Neural cell (in vitro differentiated cells): ENCODE data around the gene FNDC3A. TPM values are rescaled to one million over a fixed set of nuclear protein-coding genes. Genes with fewer than 3 reads are reported as not detected.

ENCODE experiments used
- H2AFZ ChIP-seq: fragments of 200-600, 300-800 bp; sonication (generic), shearing (Covaris generic); 2 replicates; pipeline ENCODE4 v1.6.0; 2014; ENCODE audit warnings: low read depth, mild to moderate bottlenecking, antibody characterized with exemption, low read length, moderate library complexity
- H3F3A ChIP-seq: fragments of 200-600 bp; shearing (Covaris generic); 2 replicates; pipeline ENCODE4 v1.6.1; 2016; ENCODE audit warnings: mild to moderate bottlenecking, moderate library complexity, mixed read lengths, antibody characterized with exemption, low read length; ENCODE audit not compliant: insufficient read depth, poor library complexity, severe bottlenecking
- H3K27ac ChIP-seq: fragments of 200-600, 300-800 bp; sonication (generic), shearing (Covaris generic); 2 replicates; pipeline ENCODE4 v1.5.1; 2014; ENCODE audit warnings: mild to moderate bottlenecking, low read length, moderate library complexity
- H3K27me3 ChIP-seq: fragments of 300-800, 200-600 bp; sonication (generic), shearing (Covaris generic); 2 replicates; pipeline ENCODE4 v1.6.0; 2014; ENCODE audit warnings: mild to moderate bottlenecking, low read depth, low read length, moderate library complexity; ENCODE audit not compliant: insufficient read depth
- H3K36me3 ChIP-seq: fragments of 300-800, 200-600 bp; sonication (generic), shearing (Covaris generic); 2 replicates; pipeline ENCODE4 v1.5.1; 2014; ENCODE audit warnings: mild to moderate bottlenecking, antibody characterized with exemption, low read length, moderate library complexity; ENCODE audit not compliant: insufficient read depth
- H3K4me2 ChIP-seq: fragments of 300-800, 200-600 bp; sonication (generic), shearing (Covaris generic); 2 replicates; pipeline ENCODE4 v1.6.0; 2014; ENCODE audit warnings: mild to moderate bottlenecking, low read length
- H3K4me3 ChIP-seq: fragments of 300-800, 200-600 bp; sonication (generic), shearing (Covaris generic); 2 replicates; pipeline ENCODE4 v1.5.1; 2014; ENCODE audit warnings: mild to moderate bottlenecking, low read length, moderate library complexity
- H3K79me2 ChIP-seq: fragments of 200-600 bp; shearing (Covaris generic); replicated peaks from 2 replicates; pipeline ENCODE4 v1.6.0; 2014; ENCODE audit warnings: mild to moderate bottlenecking, low read length, moderate library complexity; ENCODE audit not compliant: insufficient read depth
- H3K9ac ChIP-seq: fragments of 300-800, 200-600 bp; sonication (generic), shearing (Covaris generic); 2 replicates; pipeline ENCODE4 v1.6.1; 2016; ENCODE audit warnings: mild to moderate bottlenecking, low read length, mixed read lengths
- H3K9me2 ChIP-seq: fragments of 200-600 bp; shearing (Covaris generic); 2 replicates; pipeline ENCODE4 v1.6.1; 2016; ENCODE audit warnings: mild to moderate bottlenecking, low read length, mixed read lengths; ENCODE audit not compliant: insufficient read depth
- H3K9me3 ChIP-seq: fragments of 200-600, 300-800 bp; sonication (generic), shearing (Covaris generic); 2 replicates; pipeline ENCODE4 v1.6.1; 2016; ENCODE audit warnings: mild to moderate bottlenecking, mixed run types, low read length, moderate library complexity, mixed read lengths
- H4K20me1 ChIP-seq: fragments of 200-600 bp; shearing (Covaris generic); 2 replicates; pipeline ENCODE4 v1.6.1; 2016; ENCODE audit warnings: mild to moderate bottlenecking, mixed run types; ENCODE audit not compliant: insufficient read depth
- EP300 ChIP-seq: fragments of 450-650 bp; conservative IDR thresholded peaks from 2 replicates; pipeline ENCODE4 v1.6.1; 2014; ENCODE audit warnings: antibody characterized with exemption, mild to moderate bottlenecking, moderate library complexity; ENCODE audit not compliant: poor library complexity, severe bottlenecking
- EZH2 ChIP-seq: fragments of 200-600, 300-800 bp; shearing (Covaris generic), sonication (generic); IDR thresholded peaks from 2 replicates; pipeline ENCODE4 v1.6.1; 2014; ENCODE audit warnings: antibody characterized with exemption, low read length, borderline replicate concordance, mild to moderate bottlenecking; ENCODE audit not compliant: insufficient read depth, poor library complexity, severe bottlenecking
- MXI1 ChIP-seq: fragments of 450-650 bp; conservative IDR thresholded peaks from 2 replicates; pipeline ENCODE4 v1.6.1; 2014; ENCODE audit warnings: antibody characterized with exemption, mild to moderate bottlenecking; ENCODE audit not compliant: poor library complexity, severe bottlenecking
- POLR2AphosphoS5 ChIP-seq: IDR thresholded peaks from 2 replicates; pipeline ENCODE4 v1.6.1; 2012
- RAD21 ChIP-seq: fragments of 450-650 bp; conservative IDR thresholded peaks from 2 replicates; pipeline ENCODE4 v1.6.1; 2014; ENCODE audit warnings: antibody characterized with exemption, mild to moderate bottlenecking, moderate library complexity
- REST ChIP-seq: IDR thresholded peaks from 2 replicates; pipeline ENCODE4 v1.6.1; 2012; ENCODE audit warnings: borderline replicate concordance
- SMC3 ChIP-seq: fragments of 450-650 bp; conservative IDR thresholded peaks from 2 replicates; pipeline ENCODE4 v1.6.1; 2014; ENCODE audit warnings: antibody characterized with exemption, mild to moderate bottlenecking, moderate library complexity; ENCODE audit not compliant: poor library complexity
- TAF1 ChIP-seq: IDR thresholded peaks from 2 replicates; pipeline ENCODE4 v1.6.1; 2012; ENCODE audit warnings: low read depth
- polyA plus RNA-seq: library from polyadenylated mRNA; depleted of rRNA; stranded (reverse); fragments of >200 nt; gene quantifications from 2 replicates; pipeline ENCODE4 v1.2.3, GENCODE V29; 2014
- TF ChIP-seq, protein P1 (sequence below): fragments of 450-650 bp; IDR thresholded peaks from 2 replicates; pipeline ENCODE4 v1.5.1; 2014; ENCODE audit warnings: antibody characterized with exemption, mild to moderate bottlenecking, moderate library complexity; ENCODE audit not compliant: poor library complexity, severe bottlenecking

Gene FNDC3A
- polyA plus RNA-seq, 1 donor from 2014 or later = 83.8 TPM

GRCh38 chr13:49220036-49220855 is 244.5 kb downstream of the FNDC3A start, which contains the start of gene MLNR:
TSS of gene MLNR (plus strand) at chr13:49220338. CDS start at chr13:49220338, 0 bp downstream.
- Histone ChIP-seq H2AFZ (no peak within 1 kb of the TSS), H3K36me3 (no peaks in the 10 kb centered on the region), H3K9me3 (no peaks in the 10 kb centered on the region), H3K9ac (no peak within 1 kb of the TSS), H3F3A (no peaks in the 10 kb centered on the region), H3K27ac (no peak within 1 kb of the TSS), H3K9me2 (no peaks in the 10 kb centered on the region), H3K79me2 (no peaks in the 10 kb centered on the region), H4K20me1 (no peaks in the 10 kb centered on the region), H3K4me2 (no peak within 1 kb of the TSS), H3K4me3 (peak within 1 kb of the TSS; percentile 60), H3K27me3 (peaks cover 70% of the 10 kb centered on the region)
- TF ChIP-seq RAD21 = no peak
- TF ChIP-seq, protein P1, sequence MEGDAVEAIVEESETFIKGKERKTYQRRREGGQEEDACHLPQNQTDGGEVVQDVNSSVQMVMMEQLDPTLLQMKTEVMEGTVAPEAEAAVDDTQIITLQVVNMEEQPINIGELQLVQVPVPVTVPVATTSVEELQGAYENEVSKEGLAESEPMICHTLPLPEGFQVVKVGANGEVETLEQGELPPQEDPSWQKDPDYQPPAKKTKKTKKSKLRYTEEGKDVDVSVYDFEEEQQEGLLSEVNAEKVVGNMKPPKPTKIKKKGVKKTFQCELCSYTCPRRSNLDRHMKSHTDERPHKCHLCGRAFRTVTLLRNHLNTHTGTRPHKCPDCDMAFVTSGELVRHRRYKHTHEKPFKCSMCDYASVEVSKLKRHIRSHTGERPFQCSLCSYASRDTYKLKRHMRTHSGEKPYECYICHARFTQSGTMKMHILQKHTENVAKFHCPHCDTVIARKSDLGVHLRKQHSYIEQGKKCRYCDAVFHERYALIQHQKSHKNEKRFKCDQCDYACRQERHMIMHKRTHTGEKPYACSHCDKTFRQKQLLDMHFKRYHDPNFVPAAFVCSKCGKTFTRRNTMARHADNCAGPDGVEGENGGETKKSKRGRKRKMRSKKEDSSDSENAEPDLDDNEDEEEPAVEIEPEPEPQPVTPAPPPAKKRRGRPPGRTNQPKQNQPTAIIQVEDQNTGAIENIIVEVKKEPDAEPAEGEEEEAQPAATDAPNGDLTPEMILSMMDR = peak; percentile 59
- peak; percentile 31 for TF ChIP-seq MXI1
- TF ChIP-seq SMC3 = no peak
- TF ChIP-seq EZH2 = peak; percentile 74
- no peak for TF ChIP-seq REST

- Histone ChIP-seq H3K9me2 (no peaks in the 10 kb centered on the region), H3K4me3 (peak overlapping the region; percentile 60), H3F3A (no peaks in the 10 kb centered on the region), H3K36me3 (no peaks in the 10 kb centered on the region), H3K27ac (no peak overlapping the region), H3K27me3 (peaks cover 70% of the 10 kb centered on the region), H3K9me3 (no peaks in the 10 kb centered on the region), H3K4me2 (no peak overlapping the region), H4K20me1 (no peaks in the 10 kb centered on the region), H3K9ac (no peak overlapping the region), H2AFZ (no peak overlapping the region), H3K79me2 (no peaks in the 10 kb centered on the region)
- TF ChIP-seq REST (no peak), MXI1 (no peak), SMC3 (no peak), EP300 (no peak), TAF1 (no peak), EZH2 (no peak), RAD21 (no peak), POLR2AphosphoS5 (no peak)
- TF ChIP-seq, protein P1 = no peak
Measured at GRCh38 chr13:49220856-49221589, 245.3 kb downstream of the FNDC3A start.
